ENCODE results near the gene LRMDA.

The LRMDA gene

DNA sequence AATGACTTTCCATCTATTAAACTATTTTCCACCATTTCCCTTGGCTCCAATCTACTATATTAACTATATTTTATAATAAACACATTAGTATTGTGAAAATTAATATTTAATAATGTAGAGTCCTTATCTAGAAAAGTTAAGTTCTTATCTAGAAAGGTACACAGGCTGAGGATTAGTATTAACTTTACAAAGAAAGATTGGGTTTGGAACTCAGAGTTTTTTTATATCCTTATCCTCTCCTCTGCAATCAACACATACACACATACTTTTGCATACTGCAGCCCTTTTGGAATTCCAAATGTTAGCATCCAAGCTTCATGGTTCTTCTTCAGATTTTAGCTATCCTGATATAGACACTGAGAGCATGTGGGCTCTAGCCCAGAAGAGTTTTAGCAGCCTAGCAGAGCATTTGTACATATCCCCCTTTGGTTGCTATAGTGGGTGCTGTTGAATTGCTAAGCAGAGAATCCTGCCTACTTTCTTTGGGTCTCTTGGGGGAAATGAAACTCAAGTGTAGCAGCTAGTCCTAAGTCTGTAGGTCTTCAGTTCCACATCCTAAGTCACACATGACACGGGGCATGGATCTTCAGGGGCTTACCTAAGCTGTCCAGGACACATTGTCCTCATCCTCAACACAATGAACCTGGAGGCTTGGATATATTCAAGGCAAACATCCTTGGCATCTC is 874.6 kb downstream of the LRMDA start:
- no peaks in the 10 kb centered on the region for H3K79me2 ChIP-seq (ENCODE audit: insufficient read depth, low read length)
- no peaks in the 10 kb centered on the region for H3F3A ChIP-seq (ENCODE audit: low read depth)
- H3K4me3 ChIP-seq (ENCODE audit: low read length, poor library complexity, severe bottlenecking), result no peak overlapping the region
- no peaks in the 10 kb centered on the region for H3K9me2 ChIP-seq (replicated peaks; ENCODE audit: low read depth, low read length)
- H3K9ac ChIP-seq (ENCODE audit: low read depth, low read length, poor library complexity, severe bottlenecking), result no peak overlapping the region
- H2AFZ ChIP-seq (ENCODE audit: low read length), result no peak overlapping the region
- no peaks in the 10 kb centered on the region for H3K9me3 ChIP-seq (ENCODE audit: insufficient read depth, low read depth, low read length)
- no peak for TF ChIP-seq EZH2phosphoT487 (IDR thresholded peaks at IDR 0.05; ENCODE audit: borderline replicate concordance)
- TF ChIP-seq, protein P1, sequence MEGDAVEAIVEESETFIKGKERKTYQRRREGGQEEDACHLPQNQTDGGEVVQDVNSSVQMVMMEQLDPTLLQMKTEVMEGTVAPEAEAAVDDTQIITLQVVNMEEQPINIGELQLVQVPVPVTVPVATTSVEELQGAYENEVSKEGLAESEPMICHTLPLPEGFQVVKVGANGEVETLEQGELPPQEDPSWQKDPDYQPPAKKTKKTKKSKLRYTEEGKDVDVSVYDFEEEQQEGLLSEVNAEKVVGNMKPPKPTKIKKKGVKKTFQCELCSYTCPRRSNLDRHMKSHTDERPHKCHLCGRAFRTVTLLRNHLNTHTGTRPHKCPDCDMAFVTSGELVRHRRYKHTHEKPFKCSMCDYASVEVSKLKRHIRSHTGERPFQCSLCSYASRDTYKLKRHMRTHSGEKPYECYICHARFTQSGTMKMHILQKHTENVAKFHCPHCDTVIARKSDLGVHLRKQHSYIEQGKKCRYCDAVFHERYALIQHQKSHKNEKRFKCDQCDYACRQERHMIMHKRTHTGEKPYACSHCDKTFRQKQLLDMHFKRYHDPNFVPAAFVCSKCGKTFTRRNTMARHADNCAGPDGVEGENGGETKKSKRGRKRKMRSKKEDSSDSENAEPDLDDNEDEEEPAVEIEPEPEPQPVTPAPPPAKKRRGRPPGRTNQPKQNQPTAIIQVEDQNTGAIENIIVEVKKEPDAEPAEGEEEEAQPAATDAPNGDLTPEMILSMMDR (conservative IDR thresholded peaks at IDR 0.05; ENCODE audit: low read length), result no peak
- H3K4me1 ChIP-seq (ENCODE audit: insufficient read depth, low read length, poor library complexity, severe bottlenecking), result no peaks in the 10 kb centered on the region
- H3K36me3 ChIP-seq (ENCODE audit: insufficient read depth, low read length), result no peaks in the 10 kb centered on the region
- no peaks in the 10 kb centered on the region for H3K27me3 ChIP-seq (ENCODE audit: insufficient read depth, low read length, poor library complexity, severe bottlenecking)
- no peaks in the 10 kb centered on the region for H4K20me1 ChIP-seq (ENCODE audit: insufficient read depth, low read length, poor library complexity, severe bottlenecking)
- H3K4me2 ChIP-seq (ENCODE audit: low read depth, low read length, poor library complexity, severe bottlenecking), result no peak overlapping the region

DNA sequence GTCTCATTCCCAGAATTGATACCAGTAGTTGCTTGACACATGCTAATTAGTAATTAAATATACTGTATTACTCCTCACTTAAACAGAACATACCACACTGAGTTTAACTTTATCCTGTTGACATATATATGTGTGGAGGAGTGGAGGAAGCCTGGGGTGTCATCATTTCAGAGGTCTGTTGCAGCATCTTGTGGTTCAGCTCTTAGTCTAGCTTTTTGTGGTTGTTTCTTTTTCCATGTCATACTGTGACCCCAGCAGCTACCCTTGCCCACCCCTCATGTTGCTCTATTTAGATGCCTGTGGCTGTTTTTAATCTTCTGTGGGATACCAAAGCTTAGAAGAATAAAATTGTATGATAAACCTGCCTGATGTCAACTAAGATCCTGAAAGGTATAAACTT is 875.4 kb downstream of the LRMDA start:
- Histone ChIP-seq H3K9me3 (ENCODE audit: insufficient read depth, low read depth, low read length) (no peaks in the 10 kb centered on the region), H3F3A (ENCODE audit: low read depth) (no peaks in the 10 kb centered on the region), H3K4me2 (ENCODE audit: low read depth, low read length, poor library complexity, severe bottlenecking) (no peak overlapping the region), H3K79me2 (ENCODE audit: insufficient read depth, low read length) (no peaks in the 10 kb centered on the region), H3K4me3 (ENCODE audit: low read length, poor library complexity, severe bottlenecking) (no peak overlapping the region), H4K20me1 (ENCODE audit: insufficient read depth, low read length, poor library complexity, severe bottlenecking) (no peaks in the 10 kb centered on the region), H3K36me3 (ENCODE audit: insufficient read depth, low read length) (no peaks in the 10 kb centered on the region), H3K9ac (ENCODE audit: low read depth, low read length, poor library complexity, severe bottlenecking) (no peak overlapping the region), H3K27me3 (ENCODE audit: insufficient read depth, low read length, poor library complexity, severe bottlenecking) (no peaks in the 10 kb centered on the region), H3K4me1 (ENCODE audit: insufficient read depth, low read length, poor library complexity, severe bottlenecking) (no peaks in the 10 kb centered on the region), H3K9me2 (replicated peaks; ENCODE audit: low read depth, low read length) (no peaks in the 10 kb centered on the region), H2AFZ (ENCODE audit: low read length) (no peak overlapping the region)
- no peak for TF ChIP-seq EZH2phosphoT487 (IDR thresholded peaks at IDR 0.05; ENCODE audit: borderline replicate concordance)
- TF ChIP-seq, protein P1 (conservative IDR thresholded peaks at IDR 0.05; ENCODE audit: low read length), result no peak

DNA sequence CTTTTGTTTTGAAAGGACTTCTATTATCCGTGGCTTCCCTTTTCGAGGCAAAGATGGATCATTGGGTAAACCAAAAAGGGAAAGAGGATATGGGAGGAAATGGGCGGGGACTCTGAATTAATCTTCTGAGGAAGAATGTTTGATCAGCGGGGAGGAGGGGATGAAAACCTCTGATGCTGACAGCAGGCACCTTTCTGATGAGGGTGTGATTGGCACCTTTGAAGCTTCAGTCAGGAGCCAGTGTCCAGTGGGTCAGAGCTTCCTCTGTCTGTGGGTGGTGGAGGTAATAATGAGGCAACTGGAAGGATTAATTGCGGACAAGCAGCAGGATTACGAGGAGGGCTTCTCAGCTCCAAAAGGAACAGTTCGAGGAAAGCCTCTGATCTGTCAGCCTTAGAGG is 877.6 kb downstream of the LRMDA start:
- Histone ChIP-seq H3K9ac (ENCODE audit: low read depth, low read length, poor library complexity, severe bottlenecking) (no peak overlapping the region), H3K4me2 (ENCODE audit: low read depth, low read length, poor library complexity, severe bottlenecking) (no peak overlapping the region), H3K4me1 (ENCODE audit: insufficient read depth, low read length, poor library complexity, severe bottlenecking) (no peaks in the 10 kb centered on the region), H3K9me3 (ENCODE audit: insufficient read depth, low read depth, low read length) (no peaks in the 10 kb centered on the region), H3K27me3 (ENCODE audit: insufficient read depth, low read length, poor library complexity, severe bottlenecking) (no peaks in the 10 kb centered on the region), H3K79me2 (ENCODE audit: insufficient read depth, low read length) (no peaks in the 10 kb centered on the region), H3K4me3 (ENCODE audit: low read length, poor library complexity, severe bottlenecking) (no peak overlapping the region), H4K20me1 (ENCODE audit: insufficient read depth, low read length, poor library complexity, severe bottlenecking) (no peaks in the 10 kb centered on the region), H3K36me3 (ENCODE audit: insufficient read depth, low read length) (no peaks in the 10 kb centered on the region), H2AFZ (ENCODE audit: low read length) (no peak overlapping the region), H3F3A (ENCODE audit: low read depth) (no peaks in the 10 kb centered on the region), H3K9me2 (replicated peaks; ENCODE audit: low read depth, low read length) (no peaks in the 10 kb centered on the region)
- TF ChIP-seq EZH2phosphoT487 (IDR thresholded peaks at IDR 0.05; ENCODE audit: borderline replicate concordance), result no peak
- TF ChIP-seq, protein P1 (conservative IDR thresholded peaks at IDR 0.05; ENCODE audit: low read length), result no peak

Measured in Loucy (cell line).